Breast epithelium (tissue), 3 donors: ENCODE results near the gene TTC4.

Experiments used
- CTCF ChIP-seq, 3 donors: fragments of 450-650 bp; IDR thresholded peaks; one replicate each; pipeline ENCODE4 v1.5.1; 2016 to 2017; ENCODE audit warnings: antibody characterized with exemption in 3 of 3, mild to moderate bottlenecking in 3 of 3, moderate library complexity in 3 of 3
- POLR2A ChIP-seq: fragments of 450-650 bp; IDR thresholded peaks from one replicate; pipeline ENCODE4 v1.6.1; 2016; ENCODE audit warnings: antibody characterized with exemption, mild to moderate bottlenecking, moderate library complexity
- POLR2AphosphoS5 ChIP-seq, 3 donors: sonication (generic); formaldehyde crosslinking; IDR thresholded peaks; one replicate each; pipeline ENCODE4 v1.6.1; 2017; ENCODE audit warnings: antibody characterized with exemption in 3 of 3

- TF ChIP-seq CTCF (IDR thresholded peaks at IDR 0.05), result no peak
- no peak for TF ChIP-seq POLR2AphosphoS5 (IDR thresholded peaks at IDR 0.05)
- TF ChIP-seq POLR2A, result no peak
These were observed 76.3 kb downstream of the TTC4 start for GRCh38 chr1:54791880-54792522.
